ENCODE results near the gene JOSD1.

JOSD1 gene

DNA sequence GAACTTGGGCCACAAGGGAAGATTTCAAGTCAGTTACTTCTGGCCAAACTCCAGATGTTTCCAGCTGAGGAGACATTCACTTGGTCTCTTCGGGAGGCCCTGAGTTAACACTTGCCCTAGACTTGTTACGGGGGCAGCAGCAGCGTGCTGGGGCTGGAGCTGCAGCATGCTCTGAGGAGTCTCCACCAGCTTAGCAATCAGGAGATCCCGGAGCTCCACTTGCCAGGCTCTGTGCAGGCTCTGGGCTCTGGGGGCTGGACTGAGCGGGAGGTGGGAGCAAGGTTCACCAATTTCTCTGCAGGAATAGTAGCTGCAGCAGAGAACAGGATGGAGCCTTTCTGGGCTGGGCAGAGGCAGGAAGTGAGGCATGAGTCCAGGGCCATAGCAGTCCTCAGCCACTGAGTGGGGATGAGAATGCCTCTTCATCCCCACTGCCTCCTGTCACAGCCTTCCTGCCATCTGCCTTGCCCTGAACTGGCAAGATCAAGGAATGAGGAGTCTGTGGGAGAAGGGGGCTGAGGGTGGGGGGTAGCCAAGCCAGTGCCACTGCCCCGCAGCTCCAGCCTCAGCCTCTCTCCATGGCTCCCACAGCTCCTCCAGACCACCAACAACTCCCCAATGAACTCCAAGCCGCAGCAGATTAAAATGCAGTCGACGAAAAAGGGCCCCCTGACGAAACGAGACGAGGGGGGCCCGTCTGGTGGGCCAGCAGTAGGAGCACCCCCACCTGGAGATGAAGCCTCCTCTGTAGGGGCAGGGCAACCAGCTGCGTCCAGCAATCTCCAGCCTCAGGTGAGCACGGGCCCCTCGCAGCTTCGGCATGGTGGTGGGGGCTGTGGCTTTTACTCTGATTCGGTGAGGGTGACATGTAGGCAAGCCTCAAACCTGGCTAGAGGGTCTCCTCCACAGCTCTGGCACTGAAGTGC lies 28.4 kb upstream of the JOSD1 start:
- H3K4me3 ChIP-seq (ENCODE audit: low read length in 2 of 2) = no peak overlapping the region
- WGBS, 2 donors (ENCODE audit: extremely low coverage in 2 of 2, insufficient read length in 2 of 2, insufficient replicate concordance in 1 of 2) = no CpG with 5 or more reads among the region's 18 CpGs
- H3K36me3 ChIP-seq (replicated peaks in 1 of 2; ENCODE audit: control insufficient read depth in 2 of 2, insufficient read depth in 2 of 2, low read length in 2 of 2) = peaks cover 77 to 100% of the 10 kb centered on the region in 2 donors
- no peak overlapping the region for H3K23ac ChIP-seq (ENCODE audit: low read depth, low read length, poor library complexity)
- H2BK12ac ChIP-seq (ENCODE audit: low read length) = no peak overlapping the region
- DNase-seq (ENCODE audit: low spot score) = no peak
- H3K4me2 ChIP-seq (ENCODE audit: insufficient read depth, low read length, poor library complexity, severe bottlenecking) = no peak overlapping the region
- H3K27ac ChIP-seq (replicated peaks; ENCODE audit: low read length) = no peak overlapping the region
- no peak overlapping the region for H3K18ac ChIP-seq (ENCODE audit: low read length)
- peaks cover 6% of the 10 kb centered on the region for H3K79me1 ChIP-seq (ENCODE audit: low read depth, low read length)
- no peaks in the 10 kb centered on the region for H3K4me1 ChIP-seq (ENCODE audit: control insufficient read depth in 2 of 2, insufficient read depth in 1 of 2, low read depth in 1 of 2, low read length in 2 of 2)
- H4K8ac ChIP-seq (ENCODE audit: low read depth, low read length) = no peak overlapping the region
- H3K9ac ChIP-seq (ENCODE audit: low read depth, low read length, poor library complexity) = no peak overlapping the region
- H3K9me3 ChIP-seq (replicated peaks in 1 of 2; ENCODE audit: control insufficient read depth in 2 of 2, insufficient read depth in 1 of 2, low read depth in 1 of 2, low read length in 2 of 2) = no peaks in the 10 kb centered on the region
- no peak overlapping the region for H2AFZ ChIP-seq (ENCODE audit: low read length)
- H3K14ac ChIP-seq (ENCODE audit: low read length) = no peak overlapping the region
- no peak overlapping the region for H3K4ac ChIP-seq (ENCODE audit: low read length)
- H3K27me3 ChIP-seq (ENCODE audit: control insufficient read depth in 3 of 3, insufficient read depth in 3 of 3, low read depth in 1 of 3, low read length in 3 of 3) = no peaks in the 10 kb centered on the region
- no peak overlapping the region for H2AK5ac ChIP-seq (ENCODE audit: low read depth, low read length)
- no peak overlapping the region for H2BK5ac ChIP-seq (ENCODE audit: low read length)
- H4K91ac ChIP-seq (ENCODE audit: low read depth, low read length, poor library complexity) = no peak overlapping the region
- H2BK15ac ChIP-seq (ENCODE audit: low read length) = no peak overlapping the region
- no peak overlapping the region for H2BK120ac ChIP-seq (ENCODE audit: low read depth, low read length)

DNA sequence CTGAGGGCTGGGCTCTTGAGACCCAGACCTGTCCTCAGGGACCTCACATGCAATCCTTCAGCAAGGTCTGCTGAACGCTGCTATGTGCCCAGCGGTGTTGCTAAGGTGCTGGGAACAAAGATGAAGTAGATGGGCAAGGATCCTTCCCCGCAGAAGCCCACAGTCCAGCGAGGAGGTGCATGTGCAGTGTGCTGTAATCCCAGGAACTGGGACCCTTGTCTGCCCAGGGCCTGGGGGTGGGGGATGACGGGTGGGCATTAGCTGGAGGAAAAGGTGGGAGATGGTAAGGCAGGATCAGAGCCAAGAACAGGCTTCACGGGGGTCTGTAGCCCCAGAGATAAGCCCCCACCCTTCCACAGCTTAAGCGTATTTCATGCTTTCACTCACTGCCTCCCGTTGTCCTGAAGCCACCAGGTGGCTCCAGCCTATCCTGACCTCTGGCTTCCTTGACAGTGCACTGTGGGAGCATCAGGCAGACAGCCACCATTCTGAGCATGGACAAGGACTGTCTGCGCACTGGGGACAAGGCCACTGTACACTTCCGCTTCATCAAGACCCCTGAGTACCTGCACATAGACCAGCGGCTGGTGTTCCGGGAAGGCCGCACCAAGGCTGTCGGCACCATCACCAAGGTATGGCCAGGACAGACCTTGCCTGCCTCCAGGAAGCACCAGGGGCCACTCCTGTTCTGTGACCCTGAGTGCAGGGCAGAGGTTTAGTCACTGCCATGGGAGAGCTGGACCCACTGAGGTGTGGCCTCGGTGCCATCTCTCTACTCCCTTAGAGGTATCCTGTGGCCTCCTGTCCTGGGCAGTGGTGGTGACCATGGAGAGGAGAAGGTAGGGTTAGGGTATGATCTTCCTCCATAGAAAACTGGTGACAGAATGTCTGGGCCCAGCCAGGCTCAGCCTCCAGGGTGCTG lies 27.0 kb upstream of the JOSD1 start:
- WGBS, 2 donors (ENCODE audit: extremely low coverage in 2 of 2, insufficient read length in 2 of 2, insufficient replicate concordance in 1 of 2) = no CpG with 5 or more reads among the region's 15 CpGs
- H3K36me3 ChIP-seq (replicated peaks in 1 of 2; ENCODE audit: control insufficient read depth in 2 of 2, insufficient read depth in 2 of 2, low read length in 2 of 2) = peaks cover 82 to 100% of the 10 kb centered on the region in 2 donors

GRCh38 chr22:38727123-38727522 lies 26.4 kb upstream of the JOSD1 start:
- Histone ChIP-seq H4K8ac (ENCODE audit: low read depth, low read length) (no peak overlapping the region), H3K79me1 (ENCODE audit: low read depth, low read length) (peaks cover 6% of the 10 kb centered on the region), H3K4me2 (ENCODE audit: insufficient read depth, low read length, poor library complexity, severe bottlenecking) (no peak overlapping the region), H2AFZ (ENCODE audit: low read length) (no peak overlapping the region), H2BK120ac (ENCODE audit: low read depth, low read length) (no peak overlapping the region), H3K23ac (ENCODE audit: low read depth, low read length, poor library complexity) (no peak overlapping the region), H2AK5ac (ENCODE audit: low read depth, low read length) (no peak overlapping the region), H3K36me3 (replicated peaks in 1 of 2; ENCODE audit: control insufficient read depth in 2 of 2, insufficient read depth in 2 of 2, low read length in 2 of 2) (peaks cover 82 to 100% of the 10 kb centered on the region in 2 donors), H3K9me3 (replicated peaks in 1 of 2; ENCODE audit: control insufficient read depth in 2 of 2, insufficient read depth in 1 of 2, low read depth in 1 of 2, low read length in 2 of 2) (no peaks in the 10 kb centered on the region), H2BK12ac (ENCODE audit: low read length) (no peak overlapping the region), H3K18ac (ENCODE audit: low read length) (no peak overlapping the region), H3K27ac (replicated peaks; ENCODE audit: low read length) (no peak overlapping the region), H3K4me3 (ENCODE audit: low read length in 2 of 2) (no peak overlapping the region), H3K27me3 (ENCODE audit: control insufficient read depth in 3 of 3, insufficient read depth in 3 of 3, low read depth in 1 of 3, low read length in 3 of 3) (no peaks in the 10 kb centered on the region), H3K4me1 (ENCODE audit: control insufficient read depth in 2 of 2, insufficient read depth in 1 of 2, low read depth in 1 of 2, low read length in 2 of 2) (no peaks in the 10 kb centered on the region), H3K14ac (ENCODE audit: low read length) (no peak overlapping the region), H4K91ac (ENCODE audit: low read depth, low read length, poor library complexity) (no peak overlapping the region), H2BK5ac (ENCODE audit: low read length) (peak overlapping the region; percentile 15), H3K4ac (ENCODE audit: low read length) (no peak overlapping the region), H3K9ac (ENCODE audit: low read depth, low read length, poor library complexity) (no peak overlapping the region), H2BK15ac (ENCODE audit: low read length) (no peak overlapping the region)
- WGBS, 2 donors (ENCODE audit: extremely low coverage in 2 of 2, insufficient read length in 2 of 2, insufficient replicate concordance in 1 of 2) = no CpG with 5 or more reads among the region's 12 CpGs
- no peak for DNase-seq (ENCODE audit: low spot score)

More for the DNA sequence above, 27.0 kb upstream of the JOSD1 start:
- Histone ChIP-seq H3K79me1 (ENCODE audit: low read depth, low read length) (peaks cover 6% of the 10 kb centered on the region), H3K4me2 (ENCODE audit: insufficient read depth, low read length, poor library complexity, severe bottlenecking) (no peak overlapping the region), H3K18ac (ENCODE audit: low read length) (no peak overlapping the region), H2BK5ac (ENCODE audit: low read length) (no peak overlapping the region), H3K27me3 (ENCODE audit: control insufficient read depth in 3 of 3, insufficient read depth in 3 of 3, low read depth in 1 of 3, low read length in 3 of 3) (no peaks in the 10 kb centered on the region), H4K91ac (ENCODE audit: low read depth, low read length, poor library complexity) (no peak overlapping the region), H2AFZ (ENCODE audit: low read length) (no peak overlapping the region), H2AK5ac (ENCODE audit: low read depth, low read length) (no peak overlapping the region), H3K14ac (ENCODE audit: low read length) (no peak overlapping the region), H3K23ac (ENCODE audit: low read depth, low read length, poor library complexity) (no peak overlapping the region), H2BK12ac (ENCODE audit: low read length) (no peak overlapping the region), H2BK120ac (ENCODE audit: low read depth, low read length) (no peak overlapping the region), H2BK15ac (ENCODE audit: low read length) (no peak overlapping the region), H3K9me3 (replicated peaks in 1 of 2; ENCODE audit: control insufficient read depth in 2 of 2, insufficient read depth in 1 of 2, low read depth in 1 of 2, low read length in 2 of 2) (no peaks in the 10 kb centered on the region), H3K4me3 (ENCODE audit: low read length in 2 of 2) (no peak overlapping the region), H3K4me1 (ENCODE audit: control insufficient read depth in 2 of 2, insufficient read depth in 1 of 2, low read depth in 1 of 2, low read length in 2 of 2) (no peaks in the 10 kb centered on the region), H3K27ac (replicated peaks; ENCODE audit: low read length) (no peak overlapping the region), H3K4ac (ENCODE audit: low read length) (no peak overlapping the region), H4K8ac (ENCODE audit: low read depth, low read length) (peak overlapping the region; percentile 33), H3K9ac (ENCODE audit: low read depth, low read length, poor library complexity) (peak overlapping the region; percentile 14)
- DNase-seq (ENCODE audit: low spot score) = no peak
